ENCODE measurements around the gene RSPO4. TPM values are rescaled to one million over a fixed set of nuclear protein-coding genes. Genes with fewer than 3 reads are reported as not detected.
A peak's percentile ranks its signal among the peaks of the same experiment; 100 is the strongest.

The RSPO4 gene
- total RNA-seq, 1 experiment from 2014 or later = 6.7 TPM

DNA sequence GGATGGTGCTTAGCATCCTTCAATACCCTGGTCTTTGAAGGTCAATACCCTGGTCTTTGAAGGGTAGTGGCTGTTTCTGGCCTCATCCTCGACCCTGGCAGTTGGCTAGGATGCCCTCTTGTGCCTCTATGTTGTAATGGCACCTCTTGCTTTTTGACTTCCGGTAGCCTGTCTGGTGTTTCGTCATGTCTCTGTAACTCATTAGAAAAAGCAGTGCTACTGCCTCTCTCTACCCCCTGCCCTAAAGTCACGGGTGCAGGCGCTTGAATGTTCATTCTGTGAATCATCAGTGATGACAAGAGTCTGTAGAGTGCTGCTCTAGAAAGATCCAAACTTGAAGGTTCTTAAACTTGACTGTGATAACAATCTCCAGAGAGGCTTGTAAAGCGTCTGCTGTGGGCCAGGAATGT lies 28.3 kb downstream of the RSPO4 start:
- no peak overlapping the region for H2AFZ ChIP-seq (ENCODE audit: low read length)

More for the DNA sequence above, 28.3 kb downstream of the RSPO4 start:
- Histone ChIP-seq H3K14ac (ENCODE audit: insufficient read depth, low read length) (no peak overlapping the region), H3K18ac (ENCODE audit: insufficient read length, low read depth, low read length) (no peak overlapping the region), H3K23me2 (ENCODE audit: insufficient read length, low read depth, low read length, poor library complexity, severe bottlenecking) (no peaks in the 10 kb centered on the region), H2BK120ac (ENCODE audit: low read depth, low read length, poor library complexity, severe bottlenecking) (no peak overlapping the region), H2AK5ac (ENCODE audit: insufficient read length, low read length) (no peak overlapping the region), H3K4me2 (ENCODE audit: insufficient read depth, insufficient read length, low read length) (no peak overlapping the region), H4K8ac (replicated peaks; ENCODE audit: insufficient read length, low read depth, low read length) (no peak overlapping the region), H3K4me1 (ENCODE audit: insufficient read depth, low read length) (no peaks in the 10 kb centered on the region), H3K9me3 (ENCODE audit: control insufficient read depth, low read depth, low read length) (no peaks in the 10 kb centered on the region), H3K27ac (ENCODE audit: insufficient read length, low read depth, low read length) (no peak overlapping the region), H2BK5ac (ENCODE audit: insufficient read length, low read length) (no peak overlapping the region), H3K27me3 (ENCODE audit: insufficient read depth, low read length) (no peaks in the 10 kb centered on the region), H4K91ac (ENCODE audit: insufficient read length, low read depth, low read length) (no peak overlapping the region), H3T11ph (ENCODE audit: low read length) (no peak overlapping the region), H2BK20ac (ENCODE audit: low read depth, low read length, poor library complexity, severe bottlenecking) (no peak overlapping the region), H3K79me2 (ENCODE audit: insufficient read depth, low read length) (no peaks in the 10 kb centered on the region), H2BK15ac (ENCODE audit: low read depth, low read length) (no peak overlapping the region), H3K23ac (ENCODE audit: insufficient read length, low read depth, low read length) (no peak overlapping the region), H3K79me1 (ENCODE audit: insufficient read depth, low read depth, low read length, poor library complexity, severe bottlenecking) (no peaks in the 10 kb centered on the region), H4K20me1 (ENCODE audit: control insufficient read depth, insufficient read depth, insufficient read length) (no peaks in the 10 kb centered on the region), H3K9ac (ENCODE audit: extremely low read depth, insufficient read length, low read length) (no peak overlapping the region), H2BK12ac (ENCODE audit: insufficient read length, low read depth, low read length) (no peak overlapping the region), H3K56ac (ENCODE audit: insufficient read length, low read depth, low read length) (no peak overlapping the region), H4K5ac (ENCODE audit: insufficient read length, low read depth, low read length) (no peak overlapping the region), H3K4ac (ENCODE audit: low read depth, low read length) (no peak overlapping the region)
- Mint-ChIP-seq H3K27me3 (ENCODE audit: low read depth) (peaks cover 5% of the 10 kb centered on the region), H3K27ac (no peak overlapping the region), H3K4me1 (peaks cover 2% of the 10 kb centered on the region in 2 experiments; a peak in 3 of 4 replicates), H3K9me3 (no peaks in the 10 kb centered on the region), H3K4me3 (no peak overlapping the region), H3K36me3 (ENCODE audit: insufficient read depth in 1 of 3, low read depth in 3 of 3) (no peaks in the 10 kb centered on the region)
- WGBS (ENCODE audit: extremely low coverage, insufficient read length, low lambda C conversion rate) = no CpG with 5 or more reads among the region's 6 CpGs
- peak; percentile 66 for DNase-seq
- peak; percentile 71 for TF ChIP-seq CTCF (conservative IDR thresholded peaks at IDR 0.05)

All from H9 (cell line).